ENCODE results near the gene KIF1B.

KIF1B gene

DNA sequence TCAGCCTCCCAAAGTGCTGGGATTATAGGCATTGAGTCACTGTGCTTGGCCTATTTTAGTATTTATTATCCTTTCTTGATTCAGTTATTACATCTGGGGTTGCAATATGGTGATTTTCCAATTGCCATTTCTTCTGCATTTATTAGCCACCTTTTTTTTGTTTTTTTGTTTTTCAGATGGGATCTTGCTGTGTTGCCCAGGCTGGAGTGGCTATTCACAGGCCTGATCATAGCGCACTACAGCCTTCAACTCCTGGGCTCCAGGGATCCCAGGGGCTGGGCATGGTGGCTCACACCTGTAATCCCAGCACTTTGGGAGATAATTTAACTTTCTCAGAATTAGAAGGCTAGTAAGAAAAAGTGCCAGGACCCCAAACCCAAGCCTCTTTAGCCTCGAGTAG, 106.4 kb downstream of the KIF1B start:
- H3K27me3 ChIP-seq (ENCODE audit: control insufficient read depth, insufficient read depth, low read length), result no peaks in the 10 kb centered on the region
- no peak overlapping the region for H3K27ac ChIP-seq
- no peaks in the 10 kb centered on the region for H3K79me2 ChIP-seq
- TF ChIP-seq, protein P1, sequence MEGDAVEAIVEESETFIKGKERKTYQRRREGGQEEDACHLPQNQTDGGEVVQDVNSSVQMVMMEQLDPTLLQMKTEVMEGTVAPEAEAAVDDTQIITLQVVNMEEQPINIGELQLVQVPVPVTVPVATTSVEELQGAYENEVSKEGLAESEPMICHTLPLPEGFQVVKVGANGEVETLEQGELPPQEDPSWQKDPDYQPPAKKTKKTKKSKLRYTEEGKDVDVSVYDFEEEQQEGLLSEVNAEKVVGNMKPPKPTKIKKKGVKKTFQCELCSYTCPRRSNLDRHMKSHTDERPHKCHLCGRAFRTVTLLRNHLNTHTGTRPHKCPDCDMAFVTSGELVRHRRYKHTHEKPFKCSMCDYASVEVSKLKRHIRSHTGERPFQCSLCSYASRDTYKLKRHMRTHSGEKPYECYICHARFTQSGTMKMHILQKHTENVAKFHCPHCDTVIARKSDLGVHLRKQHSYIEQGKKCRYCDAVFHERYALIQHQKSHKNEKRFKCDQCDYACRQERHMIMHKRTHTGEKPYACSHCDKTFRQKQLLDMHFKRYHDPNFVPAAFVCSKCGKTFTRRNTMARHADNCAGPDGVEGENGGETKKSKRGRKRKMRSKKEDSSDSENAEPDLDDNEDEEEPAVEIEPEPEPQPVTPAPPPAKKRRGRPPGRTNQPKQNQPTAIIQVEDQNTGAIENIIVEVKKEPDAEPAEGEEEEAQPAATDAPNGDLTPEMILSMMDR (IDR thresholded peaks at IDR 0.05), result no peak
- no peak overlapping the region for H3K4me2 ChIP-seq (ENCODE audit: low read length)
- H2AFZ ChIP-seq, result no peak overlapping the region
- no peaks in the 10 kb centered on the region for H3K4me1 ChIP-seq
- no peaks in the 10 kb centered on the region for H3K36me3 ChIP-seq (ENCODE audit: control insufficient read depth, insufficient read depth, low read length)
- no peak overlapping the region for H3K4me3 ChIP-seq (ENCODE audit: low read depth, low read length)
- H3K9ac ChIP-seq, result no peak overlapping the region
- no peaks in the 10 kb centered on the region for H3K9me3 ChIP-seq (ENCODE audit: control insufficient read depth, low read length)

DNA sequence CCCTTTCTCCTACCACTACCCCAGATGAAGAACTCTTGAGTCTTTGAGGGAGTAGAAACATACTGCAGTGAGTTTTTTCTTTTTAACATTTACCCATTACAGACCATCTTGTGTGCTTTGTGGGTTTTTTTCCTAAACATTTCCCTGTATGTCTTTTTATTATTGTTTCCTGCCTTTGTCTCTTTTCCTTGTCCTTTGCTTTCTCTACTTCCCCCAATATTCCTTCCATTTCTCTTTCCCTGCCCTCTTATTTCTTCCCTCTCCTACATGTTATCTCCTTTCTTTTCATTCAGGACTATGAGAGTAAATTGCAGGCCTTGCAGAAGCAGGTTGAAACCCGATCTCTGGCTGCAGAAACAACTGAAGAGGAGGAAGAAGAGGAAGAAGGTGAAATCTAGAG, 109.4 kb downstream of the KIF1B start:
- Histone ChIP-seq H3K27ac (no peak overlapping the region), H3K27me3 (ENCODE audit: control insufficient read depth, insufficient read depth, low read length) (no peaks in the 10 kb centered on the region), H3K9ac (no peak overlapping the region), H3K4me1 (no peaks in the 10 kb centered on the region), H3K4me2 (ENCODE audit: low read length) (no peak overlapping the region), H2AFZ (no peak overlapping the region), H3K4me3 (ENCODE audit: low read depth, low read length) (no peak overlapping the region), H3K79me2 (no peaks in the 10 kb centered on the region), H3K9me3 (ENCODE audit: control insufficient read depth, low read length) (no peaks in the 10 kb centered on the region), H3K36me3 (ENCODE audit: control insufficient read depth, insufficient read depth, low read length) (no peaks in the 10 kb centered on the region)
- TF ChIP-seq, protein P1 (IDR thresholded peaks at IDR 0.05), result no peak

DNA sequence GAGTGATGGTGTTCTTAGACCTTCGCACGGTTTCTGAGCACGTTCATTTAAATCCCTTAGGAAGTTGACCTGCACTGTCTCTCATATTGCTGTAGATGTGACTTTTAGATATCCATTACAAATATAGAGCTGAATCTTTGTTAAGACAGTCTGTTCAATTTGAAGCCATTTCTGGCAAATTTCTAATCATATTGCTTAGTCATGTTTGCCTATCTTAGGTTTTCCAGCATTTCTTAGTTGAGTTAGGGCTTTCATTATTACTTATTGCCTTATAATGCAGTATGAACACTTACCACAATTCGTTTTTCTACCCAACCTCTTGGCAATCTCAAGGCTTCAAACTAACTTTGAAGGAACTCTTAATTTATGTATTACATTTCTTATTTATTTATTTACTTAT, 110.0 kb downstream of the KIF1B start:
- TF ChIP-seq, protein P1 (IDR thresholded peaks at IDR 0.05), result no peak
- H3K9me3 ChIP-seq (ENCODE audit: control insufficient read depth, low read length), result no peaks in the 10 kb centered on the region
- no peaks in the 10 kb centered on the region for H3K4me1 ChIP-seq
- H3K79me2 ChIP-seq, result no peaks in the 10 kb centered on the region
- no peak overlapping the region for H3K9ac ChIP-seq
- H3K4me3 ChIP-seq (ENCODE audit: low read depth, low read length), result no peak overlapping the region
- H3K36me3 ChIP-seq (ENCODE audit: control insufficient read depth, insufficient read depth, low read length), result no peaks in the 10 kb centered on the region
- H2AFZ ChIP-seq, result no peak overlapping the region
- H3K27me3 ChIP-seq (ENCODE audit: control insufficient read depth, insufficient read depth, low read length), result no peaks in the 10 kb centered on the region
- H3K27ac ChIP-seq, result no peak overlapping the region
- no peak overlapping the region for H3K4me2 ChIP-seq (ENCODE audit: low read length)

DNA sequence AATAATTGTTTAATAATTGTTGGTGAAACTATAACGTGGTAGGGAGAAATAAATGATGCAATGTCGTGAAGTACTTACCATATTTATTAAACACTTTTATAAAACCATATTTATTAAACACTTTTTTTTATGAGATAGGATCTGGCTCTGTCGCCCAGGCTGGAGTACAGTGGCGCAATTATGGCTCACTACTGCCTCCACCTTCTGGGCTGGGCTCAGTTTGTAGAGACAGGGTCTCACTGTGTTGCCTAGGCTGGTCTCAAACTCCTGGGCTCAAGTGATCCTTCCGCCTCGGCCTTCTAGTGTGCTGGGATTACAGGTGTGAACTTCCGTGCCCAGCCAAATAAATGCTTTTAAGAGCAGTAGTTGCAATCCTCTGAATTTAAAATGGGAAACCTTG, 112.5 kb downstream of the KIF1B start:
- H3K4me1 ChIP-seq, result no peaks in the 10 kb centered on the region
- H3K4me3 ChIP-seq (ENCODE audit: low read depth, low read length), result no peak overlapping the region
- no peak overlapping the region for H3K27ac ChIP-seq
- H3K27me3 ChIP-seq (ENCODE audit: control insufficient read depth, insufficient read depth, low read length), result no peaks in the 10 kb centered on the region
- H3K4me2 ChIP-seq (ENCODE audit: low read length), result no peak overlapping the region
- no peaks in the 10 kb centered on the region for H3K9me3 ChIP-seq (ENCODE audit: control insufficient read depth, low read length)
- no peaks in the 10 kb centered on the region for H3K36me3 ChIP-seq (ENCODE audit: control insufficient read depth, insufficient read depth, low read length)
- TF ChIP-seq, protein P1 (IDR thresholded peaks at IDR 0.05), result no peak
- H3K79me2 ChIP-seq, result no peaks in the 10 kb centered on the region
- H2AFZ ChIP-seq, result no peak overlapping the region
- no peak overlapping the region for H3K9ac ChIP-seq

DNA sequence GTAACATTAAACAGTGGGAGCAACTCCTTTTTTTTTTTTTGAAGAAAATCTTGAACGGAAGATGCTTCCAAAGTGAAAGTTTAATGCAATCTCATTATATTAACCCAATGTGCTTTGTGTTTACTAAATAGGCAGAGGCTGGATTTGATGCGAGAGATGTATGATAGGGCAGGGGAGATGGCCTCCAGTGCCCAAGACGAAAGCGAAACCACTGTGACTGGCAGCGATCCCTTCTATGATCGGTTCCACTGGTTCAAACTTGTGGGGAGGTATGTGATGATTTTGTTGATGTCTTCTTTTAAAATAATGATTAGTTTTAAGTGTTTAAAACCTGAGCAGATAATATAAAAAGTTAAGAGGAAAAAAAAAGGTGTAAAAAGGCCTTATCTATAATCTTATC, 114.3 kb downstream of the KIF1B start:
- Histone ChIP-seq H3K9ac (no peak overlapping the region), H3K36me3 (ENCODE audit: control insufficient read depth, insufficient read depth, low read length) (no peaks in the 10 kb centered on the region)

More for the DNA sequence above, 114.3 kb downstream of the KIF1B start:
- no peak overlapping the region for H2AFZ ChIP-seq
- H3K4me1 ChIP-seq, result no peaks in the 10 kb centered on the region
- no peak overlapping the region for H3K27ac ChIP-seq
- no peak overlapping the region for H3K4me2 ChIP-seq (ENCODE audit: low read length)
- H3K79me2 ChIP-seq, result no peaks in the 10 kb centered on the region
- H3K27me3 ChIP-seq (ENCODE audit: control insufficient read depth, insufficient read depth, low read length), result no peaks in the 10 kb centered on the region
- no peak overlapping the region for H3K4me3 ChIP-seq (ENCODE audit: low read depth, low read length)
- TF ChIP-seq, protein P1 (IDR thresholded peaks at IDR 0.05), result no peak
- H3K9me3 ChIP-seq (ENCODE audit: control insufficient read depth, low read length), result no peaks in the 10 kb centered on the region
